ENCODE results near the gene PARG. TPM values are rescaled to one million over a fixed set of nuclear protein-coding genes. Genes with fewer than 3 reads are reported as not detected.

The PARG gene
- total RNA-seq, 1 donor, result 42.7 TPM

DNA sequence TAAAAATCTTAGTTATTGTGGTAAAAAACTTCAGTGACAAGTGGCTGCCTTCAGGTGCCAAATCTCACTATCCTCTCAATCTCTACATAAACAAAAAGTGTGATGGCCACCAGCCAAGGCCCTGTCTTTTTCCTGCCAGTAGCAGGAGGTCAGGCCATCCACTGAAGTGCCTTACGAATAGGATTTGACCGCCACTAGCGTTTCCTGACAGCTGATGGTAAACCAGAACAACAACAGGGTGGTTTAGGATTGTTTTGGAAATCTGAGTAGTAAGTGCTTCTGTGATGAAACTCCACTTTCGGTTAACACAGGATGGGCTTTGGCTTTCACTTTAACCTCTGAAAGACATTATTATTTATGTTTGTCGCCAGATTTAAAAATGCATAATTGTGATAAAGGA lies 124.0 kb downstream of the PARG start:
- no peak overlapping the region for H3K4me3 ChIP-seq (ENCODE audit: low read depth, low read length)

DNA sequence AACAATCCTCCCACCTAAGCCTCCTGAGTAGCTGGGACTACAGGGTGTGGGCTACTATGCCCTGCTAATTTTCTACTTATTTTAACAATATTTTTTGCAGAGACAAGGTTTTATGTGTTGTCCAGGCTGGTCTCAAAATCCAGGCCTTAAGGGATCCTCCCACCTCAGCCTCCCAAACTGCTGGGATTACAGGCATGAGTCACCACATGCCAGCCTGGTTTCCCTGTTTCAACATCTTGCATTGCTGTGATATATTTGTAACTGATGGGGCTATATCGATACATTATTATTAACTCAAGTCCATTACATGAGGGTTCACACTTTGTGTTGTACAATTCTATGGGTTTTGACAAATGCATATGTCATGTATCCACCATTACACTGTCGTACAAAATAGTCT lies 137.8 kb downstream of the PARG start:
- TF ChIP-seq, protein P1, sequence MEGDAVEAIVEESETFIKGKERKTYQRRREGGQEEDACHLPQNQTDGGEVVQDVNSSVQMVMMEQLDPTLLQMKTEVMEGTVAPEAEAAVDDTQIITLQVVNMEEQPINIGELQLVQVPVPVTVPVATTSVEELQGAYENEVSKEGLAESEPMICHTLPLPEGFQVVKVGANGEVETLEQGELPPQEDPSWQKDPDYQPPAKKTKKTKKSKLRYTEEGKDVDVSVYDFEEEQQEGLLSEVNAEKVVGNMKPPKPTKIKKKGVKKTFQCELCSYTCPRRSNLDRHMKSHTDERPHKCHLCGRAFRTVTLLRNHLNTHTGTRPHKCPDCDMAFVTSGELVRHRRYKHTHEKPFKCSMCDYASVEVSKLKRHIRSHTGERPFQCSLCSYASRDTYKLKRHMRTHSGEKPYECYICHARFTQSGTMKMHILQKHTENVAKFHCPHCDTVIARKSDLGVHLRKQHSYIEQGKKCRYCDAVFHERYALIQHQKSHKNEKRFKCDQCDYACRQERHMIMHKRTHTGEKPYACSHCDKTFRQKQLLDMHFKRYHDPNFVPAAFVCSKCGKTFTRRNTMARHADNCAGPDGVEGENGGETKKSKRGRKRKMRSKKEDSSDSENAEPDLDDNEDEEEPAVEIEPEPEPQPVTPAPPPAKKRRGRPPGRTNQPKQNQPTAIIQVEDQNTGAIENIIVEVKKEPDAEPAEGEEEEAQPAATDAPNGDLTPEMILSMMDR (IDR thresholded peaks at IDR 0.05; ENCODE audit: insufficient read depth, low read depth, low read length), result no peak

More for the DNA sequence above, 124.0 kb downstream of the PARG start:
- TF ChIP-seq, protein P1 (IDR thresholded peaks at IDR 0.05; ENCODE audit: insufficient read depth, low read depth, low read length), result no peak
- no peak for DNase-seq (ENCODE audit: low read depth)

DNA sequence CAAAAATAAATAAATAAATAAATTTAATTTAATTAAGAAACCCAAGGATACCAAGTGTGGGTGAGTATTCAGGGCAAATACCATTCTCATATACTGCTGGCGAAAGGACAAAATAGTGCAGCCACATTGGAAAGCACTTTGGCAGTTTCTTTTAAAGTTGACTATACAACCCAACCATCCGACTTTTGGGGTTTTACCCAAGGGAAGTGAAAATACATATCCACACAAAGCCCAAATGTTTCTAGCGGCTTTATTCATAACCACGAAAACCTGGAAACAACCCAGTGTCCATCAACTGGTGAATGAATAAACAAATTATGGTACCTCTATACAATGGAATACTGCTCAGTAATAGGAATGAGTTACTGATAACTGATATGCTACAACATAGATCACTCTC lies 143.6 kb downstream of the PARG start:
- no peak for DNase-seq (ENCODE audit: low read depth)
- no peak overlapping the region for H3K4me3 ChIP-seq (ENCODE audit: low read depth, low read length)
- TF ChIP-seq, protein P1 (IDR thresholded peaks at IDR 0.05; ENCODE audit: insufficient read depth, low read depth, low read length), result no peak

More for the DNA sequence above, 137.8 kb downstream of the PARG start:
- no peak for DNase-seq (ENCODE audit: low read depth)
- H3K4me3 ChIP-seq (ENCODE audit: low read depth, low read length), result no peak overlapping the region

DNA sequence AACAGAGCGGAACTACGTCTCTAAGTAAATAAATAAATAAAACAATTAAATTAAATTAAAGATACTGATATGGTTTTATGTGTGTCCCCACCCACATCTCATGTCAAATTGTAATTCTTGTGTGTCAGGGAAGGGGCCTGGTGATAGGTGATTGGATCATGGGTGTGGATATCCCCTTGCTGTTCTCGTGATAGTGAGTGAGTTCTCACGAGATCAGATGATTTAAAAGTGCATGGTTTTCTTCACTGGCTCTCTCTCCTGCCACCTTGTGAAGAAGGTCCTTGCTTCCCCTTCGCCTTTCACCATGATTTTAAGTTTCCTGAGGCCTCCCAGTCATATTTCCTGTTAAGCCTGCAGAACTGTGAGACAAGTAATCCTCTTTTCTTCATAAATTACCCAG lies 150.7 kb downstream of the PARG start:
- no peak for DNase-seq (ENCODE audit: low read depth)
- TF ChIP-seq, protein P1 (IDR thresholded peaks at IDR 0.05; ENCODE audit: insufficient read depth, low read depth, low read length), result no peak
- H3K4me3 ChIP-seq (ENCODE audit: low read depth, low read length), result no peak overlapping the region

DNA sequence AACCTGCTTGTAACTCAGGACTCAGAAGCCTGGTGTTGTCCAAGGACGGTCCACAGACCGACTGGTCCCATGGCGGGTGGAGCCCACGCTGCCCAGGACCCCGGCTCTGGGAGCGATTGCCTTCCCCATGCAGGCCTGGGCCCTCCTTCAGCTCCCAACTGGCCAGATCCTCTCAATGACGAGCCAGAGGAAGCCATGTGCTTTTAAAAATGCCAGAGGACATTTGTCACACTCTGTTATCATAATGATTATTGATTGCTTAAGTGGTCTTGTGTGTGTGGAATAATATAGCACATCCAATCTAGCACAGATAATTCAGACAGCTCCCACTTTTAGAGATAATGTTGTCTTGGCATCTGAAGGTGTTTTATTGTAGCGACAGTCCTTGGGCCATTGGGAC lies 157.1 kb downstream of the PARG start:
- DNase-seq (ENCODE audit: low read depth), result no peak
- TF ChIP-seq, protein P1 (IDR thresholded peaks at IDR 0.05; ENCODE audit: insufficient read depth, low read depth, low read length), result no peak
- no peak overlapping the region for H3K4me3 ChIP-seq (ENCODE audit: low read depth, low read length)

DNA sequence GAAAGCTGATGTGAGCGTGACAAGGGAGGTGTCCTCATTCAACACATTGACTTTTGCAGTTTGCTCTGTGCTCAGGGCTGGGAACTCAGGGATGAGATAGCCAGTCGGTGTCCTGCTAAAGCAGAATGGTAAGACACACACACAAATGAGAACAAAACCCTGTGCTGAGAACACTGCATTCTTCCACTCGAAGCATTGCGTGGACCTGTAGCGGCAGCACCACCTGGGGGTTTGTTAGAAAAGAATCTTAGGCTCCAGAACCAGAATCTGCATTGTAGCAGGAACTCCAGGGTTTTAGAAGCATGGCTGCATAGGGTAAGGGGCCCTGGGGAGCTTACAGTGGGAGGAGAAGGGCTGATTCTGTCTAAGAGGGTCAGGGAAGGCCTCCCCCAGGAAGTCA lies 158.2 kb downstream of the PARG start:
- no peak overlapping the region for H3K4me3 ChIP-seq (ENCODE audit: low read depth, low read length)
- TF ChIP-seq, protein P1 (IDR thresholded peaks at IDR 0.05; ENCODE audit: insufficient read depth, low read depth, low read length), result no peak
- DNase-seq (ENCODE audit: low read depth), result no peak

DNA sequence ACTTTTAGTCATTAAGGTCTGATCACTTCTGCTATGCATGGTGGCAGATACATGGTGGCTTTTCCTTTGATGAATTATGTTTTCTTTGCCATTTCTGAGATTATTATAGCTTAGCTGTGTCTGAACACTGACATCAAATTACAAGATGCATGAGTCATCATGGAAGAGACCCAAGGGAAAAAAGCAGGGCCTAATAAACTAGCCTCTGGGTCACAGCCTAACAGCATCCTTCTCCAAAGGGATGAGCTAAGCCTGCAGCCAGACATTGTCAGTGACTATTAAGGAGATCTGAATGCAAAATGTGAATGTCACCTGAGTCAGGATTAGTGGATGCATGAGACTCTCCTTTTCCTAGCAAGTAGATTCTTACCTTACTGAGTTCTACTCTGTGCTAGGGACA lies 160.6 kb downstream of the PARG start:
- peak; percentile 16 for DNase-seq (ENCODE audit: low read depth)
- H3K4me3 ChIP-seq (ENCODE audit: low read depth, low read length), result no peak overlapping the region
- TF ChIP-seq, protein P1 (IDR thresholded peaks at IDR 0.05; ENCODE audit: insufficient read depth, low read depth, low read length), result no peak
